Measurements from ENCODE around the gene DDX24.

The DDX24 gene

GRCh38 chr14:94036313-94037167 is 44.5 kb downstream of the DDX24 start:
- DNase-seq (ENCODE audit: low read depth): peak; percentile 79
- no peak overlapping the region for H3K4me3 ChIP-seq (ENCODE audit: low read length)
- peaks cover 2% of the 10 kb centered on the region for H3K9me3 ChIP-seq (ENCODE audit: control insufficient read depth, low read length)
- no peak overlapping the region for H3K9ac ChIP-seq (ENCODE audit: low read length)
- H3K4me1 ChIP-seq (ENCODE audit: control insufficient read depth, insufficient read depth, low read length): peaks cover 8% of the 10 kb centered on the region
- no peaks in the 10 kb centered on the region for H3K36me3 ChIP-seq (ENCODE audit: control insufficient read depth, insufficient read depth, low read length, severe bottlenecking)
- H3K27me3 ChIP-seq (replicated peaks; ENCODE audit: control insufficient read depth, insufficient read depth, low read length): no peaks in the 10 kb centered on the region

GRCh38 chr14:94034886-94035285 is 46.1 kb downstream of the DDX24 start:
- Histone ChIP-seq H3K27me3 (replicated peaks; ENCODE audit: control insufficient read depth, insufficient read depth, low read length) (no peaks in the 10 kb centered on the region), H3K4me1 (ENCODE audit: control insufficient read depth, insufficient read depth, low read length) (no peaks in the 10 kb centered on the region), H3K9me3 (ENCODE audit: control insufficient read depth, low read length) (peaks cover 2% of the 10 kb centered on the region), H3K9ac (ENCODE audit: low read length) (no peak overlapping the region), H3K4me3 (ENCODE audit: low read length) (no peak overlapping the region), H3K36me3 (ENCODE audit: control insufficient read depth, insufficient read depth, low read length, severe bottlenecking) (no peaks in the 10 kb centered on the region)
- DNase-seq (ENCODE audit: low read depth): no peak

DNA sequence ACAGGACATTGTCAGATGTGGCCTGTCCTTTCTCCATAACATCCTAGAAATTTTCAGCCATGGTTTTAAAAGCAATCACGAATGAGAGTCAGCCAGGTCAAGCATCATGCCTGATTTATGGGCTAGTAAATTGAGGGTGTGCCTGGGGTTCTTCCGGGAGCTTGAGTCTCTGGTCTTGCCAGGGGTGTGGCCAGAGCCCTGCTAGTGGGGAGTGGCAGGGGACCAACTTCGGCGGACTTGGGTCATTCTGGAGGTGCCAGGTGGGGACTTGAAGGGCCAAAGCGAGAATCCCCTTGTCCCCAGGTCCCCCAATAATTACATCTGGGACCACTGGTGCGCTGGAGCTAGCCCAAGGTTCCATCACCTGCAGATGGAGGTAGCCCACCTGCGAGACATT is 49.1 kb downstream of the DDX24 start:
- H3K4me1 ChIP-seq (ENCODE audit: control insufficient read depth, insufficient read depth, low read length): no peaks in the 10 kb centered on the region
- no peak overlapping the region for H3K4me3 ChIP-seq (ENCODE audit: low read length)
- no peak for DNase-seq (ENCODE audit: low read depth)
- no peaks in the 10 kb centered on the region for H3K36me3 ChIP-seq (ENCODE audit: control insufficient read depth, insufficient read depth, low read length, severe bottlenecking)
- no peaks in the 10 kb centered on the region for H3K27me3 ChIP-seq (replicated peaks; ENCODE audit: control insufficient read depth, insufficient read depth, low read length)
- peaks cover 2% of the 10 kb centered on the region for H3K9me3 ChIP-seq (ENCODE audit: control insufficient read depth, low read length)
- no peak overlapping the region for H3K9ac ChIP-seq (ENCODE audit: low read length)

DNA sequence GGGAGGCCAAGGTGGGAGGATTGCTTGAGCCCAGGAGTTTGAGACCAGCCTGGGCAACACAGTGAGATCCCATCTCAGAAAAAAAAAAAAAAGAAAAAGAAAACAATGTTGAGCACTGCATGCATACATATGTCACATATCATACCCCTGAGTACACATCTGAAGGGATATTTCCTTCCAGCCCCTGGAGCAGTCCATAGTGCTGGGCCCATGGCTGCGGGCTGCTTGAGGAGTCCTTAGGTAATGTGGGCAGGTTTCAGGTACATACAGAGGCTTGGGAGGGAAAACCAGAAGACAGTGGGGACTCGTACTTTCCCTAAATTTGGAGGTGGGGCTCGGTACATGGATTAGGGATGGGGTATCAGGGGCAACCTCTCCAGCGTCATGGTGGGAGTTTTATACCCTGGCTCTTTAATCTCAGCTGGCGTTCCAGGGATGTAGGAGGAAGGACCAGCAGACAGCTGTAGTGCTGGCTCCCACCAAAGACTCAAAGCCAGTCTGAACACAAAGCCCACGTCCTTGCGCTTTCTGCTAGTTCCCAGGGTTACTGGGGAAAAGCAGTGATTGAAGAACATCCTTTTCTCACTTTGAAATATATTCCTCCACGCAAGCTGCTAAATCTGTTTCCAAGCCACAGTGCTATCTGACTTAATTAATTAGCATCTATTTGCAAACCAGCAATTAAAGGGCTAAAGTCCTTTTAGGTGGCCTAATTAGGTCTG is 49.7 kb downstream of the DDX24 start:
- no peaks in the 10 kb centered on the region for H3K36me3 ChIP-seq (ENCODE audit: control insufficient read depth, insufficient read depth, low read length, severe bottlenecking)
- H3K9ac ChIP-seq (ENCODE audit: low read length): no peak overlapping the region
- H3K4me1 ChIP-seq (ENCODE audit: control insufficient read depth, insufficient read depth, low read length): no peaks in the 10 kb centered on the region
- H3K27me3 ChIP-seq (replicated peaks; ENCODE audit: control insufficient read depth, insufficient read depth, low read length): no peaks in the 10 kb centered on the region
- DNase-seq (ENCODE audit: low read depth): no peak
- peaks cover 2% of the 10 kb centered on the region for H3K9me3 ChIP-seq (ENCODE audit: control insufficient read depth, low read length)
- H3K4me3 ChIP-seq (ENCODE audit: low read length): no peak overlapping the region

DNA sequence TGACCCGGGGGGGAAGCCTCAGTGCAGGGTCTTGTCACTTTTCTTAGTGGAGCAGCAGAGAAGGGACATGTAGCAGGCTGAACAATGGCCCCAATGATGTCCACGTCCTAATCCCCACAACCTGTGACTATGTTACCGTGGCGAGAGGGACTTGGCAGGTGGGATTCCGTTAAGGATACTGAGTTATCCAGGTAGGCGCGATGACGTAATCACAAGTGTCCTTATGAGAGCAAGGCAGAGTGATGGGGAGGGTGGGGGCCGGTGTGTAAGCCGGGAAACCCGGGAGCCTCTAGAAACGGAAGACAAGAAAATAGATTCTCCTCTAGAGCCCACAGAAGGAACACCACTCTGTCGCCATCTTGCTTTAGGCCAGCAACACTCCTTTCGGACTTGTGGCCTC is 50.4 kb downstream of the DDX24 start:
- no peaks in the 10 kb centered on the region for H3K27me3 ChIP-seq (replicated peaks; ENCODE audit: control insufficient read depth, insufficient read depth, low read length)
- no peak overlapping the region for H3K4me3 ChIP-seq (ENCODE audit: low read length)
- H3K36me3 ChIP-seq (ENCODE audit: control insufficient read depth, insufficient read depth, low read length, severe bottlenecking): no peaks in the 10 kb centered on the region
- H3K4me1 ChIP-seq (ENCODE audit: control insufficient read depth, insufficient read depth, low read length): no peaks in the 10 kb centered on the region
- peaks cover 2% of the 10 kb centered on the region for H3K9me3 ChIP-seq (ENCODE audit: control insufficient read depth, low read length)
- H3K9ac ChIP-seq (ENCODE audit: low read length): no peak overlapping the region
- DNase-seq (ENCODE audit: low read depth): no peak

- Histone ChIP-seq H3K4me3 (ENCODE audit: low read length) (no peak overlapping the region), H3K4me1 (ENCODE audit: control insufficient read depth, insufficient read depth, low read length) (no peaks in the 10 kb centered on the region), H3K9ac (ENCODE audit: low read length) (no peak overlapping the region), H3K36me3 (ENCODE audit: control insufficient read depth, insufficient read depth, low read length, severe bottlenecking) (no peaks in the 10 kb centered on the region), H3K27me3 (replicated peaks; ENCODE audit: control insufficient read depth, insufficient read depth, low read length) (no peaks in the 10 kb centered on the region), H3K9me3 (ENCODE audit: control insufficient read depth, low read length) (peaks cover 2% of the 10 kb centered on the region)
- DNase-seq (ENCODE audit: low read depth): no peak
Measured at GRCh38 chr14:94029671-94030203, 51.3 kb downstream of the DDX24 start.

DNA sequence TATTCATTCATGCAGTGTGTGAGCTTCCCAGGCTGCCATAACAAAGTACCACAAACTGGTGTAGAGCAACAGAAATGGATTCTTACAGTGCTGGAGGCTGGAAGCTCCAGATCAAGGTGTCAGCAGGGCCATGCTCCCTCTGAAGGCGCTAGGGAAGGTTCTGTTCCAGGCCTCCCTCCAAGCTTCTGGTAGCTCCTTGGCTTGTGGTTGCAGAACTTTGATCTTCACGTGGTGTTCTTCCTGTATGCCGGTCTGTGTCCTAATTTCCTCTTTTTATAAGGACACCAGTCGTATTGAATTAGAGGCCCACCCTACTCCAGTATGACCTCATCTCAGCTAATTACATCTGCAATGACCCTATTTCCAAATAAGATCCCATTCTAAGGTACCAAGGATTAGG is 51.7 kb downstream of the DDX24 start:
- DNase-seq (ENCODE audit: low read depth): no peak
- Histone ChIP-seq H3K36me3 (ENCODE audit: control insufficient read depth, insufficient read depth, low read length, severe bottlenecking) (no peaks in the 10 kb centered on the region), H3K27me3 (replicated peaks; ENCODE audit: control insufficient read depth, insufficient read depth, low read length) (no peaks in the 10 kb centered on the region), H3K4me3 (ENCODE audit: low read length) (no peak overlapping the region), H3K4me1 (ENCODE audit: control insufficient read depth, insufficient read depth, low read length) (no peaks in the 10 kb centered on the region), H3K9me3 (ENCODE audit: control insufficient read depth, low read length) (no peaks in the 10 kb centered on the region), H3K9ac (ENCODE audit: low read length) (no peak overlapping the region)

DNA sequence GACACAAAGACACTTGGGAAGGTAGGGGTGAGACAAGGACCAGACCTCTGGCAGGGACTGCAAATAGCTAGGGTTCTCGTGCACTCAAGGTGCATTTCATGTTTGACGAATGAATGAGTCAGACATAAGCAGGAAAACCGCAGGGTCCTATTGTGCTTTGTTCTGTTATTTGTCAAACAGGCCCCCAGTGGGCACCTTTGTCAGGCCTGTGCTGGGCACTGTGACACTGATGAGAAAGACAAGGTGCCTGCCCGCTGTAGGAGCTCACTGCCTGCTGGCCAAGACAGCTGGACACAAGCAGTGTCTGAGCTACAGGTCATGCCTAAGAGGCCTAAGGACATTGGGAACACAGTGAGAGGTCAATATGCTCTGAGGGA is 52.6 kb downstream of the DDX24 start:
- no peak overlapping the region for H3K4me3 ChIP-seq (ENCODE audit: low read length)
- H3K36me3 ChIP-seq (ENCODE audit: control insufficient read depth, insufficient read depth, low read length, severe bottlenecking): no peaks in the 10 kb centered on the region
- no peaks in the 10 kb centered on the region for H3K4me1 ChIP-seq (ENCODE audit: control insufficient read depth, insufficient read depth, low read length)
- no peaks in the 10 kb centered on the region for H3K9me3 ChIP-seq (ENCODE audit: control insufficient read depth, low read length)
- DNase-seq (ENCODE audit: low read depth): no peak
- no peaks in the 10 kb centered on the region for H3K27me3 ChIP-seq (replicated peaks; ENCODE audit: control insufficient read depth, insufficient read depth, low read length)
- no peak overlapping the region for H3K9ac ChIP-seq (ENCODE audit: low read length)

DNA sequence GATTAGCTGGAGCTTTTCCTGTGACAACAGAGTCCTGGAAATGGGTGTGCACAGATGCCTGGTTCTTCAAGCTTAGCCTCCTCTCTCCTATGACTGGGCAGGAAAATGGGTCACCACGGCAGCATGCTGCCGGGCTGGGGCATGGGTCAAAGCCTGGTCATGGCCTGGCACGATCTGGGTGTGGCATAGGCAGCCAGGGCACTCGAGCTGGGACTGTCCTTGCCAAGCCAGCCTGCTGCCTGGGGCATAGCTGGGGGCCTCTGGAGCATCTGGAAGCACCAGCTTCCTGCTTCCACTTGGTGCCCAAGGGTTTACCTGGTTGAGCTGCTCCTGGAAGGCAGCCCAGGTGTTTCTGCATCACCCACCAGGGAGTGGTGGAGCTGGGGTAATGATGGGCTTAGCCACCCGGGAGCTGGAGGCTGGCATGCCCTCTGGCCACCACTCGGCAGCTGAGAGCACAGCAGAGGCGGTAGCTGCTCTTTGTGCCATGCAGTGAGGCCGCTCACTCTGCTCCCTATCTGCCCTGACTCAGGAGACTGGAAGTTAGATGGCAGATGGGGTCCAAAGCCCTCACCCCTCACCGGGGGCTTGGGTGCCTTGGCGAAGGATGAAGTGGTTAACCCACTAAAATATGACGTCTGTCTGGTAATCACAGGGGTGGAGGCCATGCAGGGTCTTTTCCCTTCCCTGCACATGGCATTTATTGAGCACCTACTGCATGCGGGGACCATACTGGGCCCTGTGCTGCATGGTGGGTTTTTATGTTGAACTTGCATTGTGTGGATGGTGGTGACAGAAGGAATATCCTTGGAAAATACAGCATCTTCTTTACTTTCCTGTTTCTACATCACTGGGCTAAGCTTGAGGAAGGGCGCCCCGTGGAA is 53.2 kb downstream of the DDX24 start:
- no peaks in the 10 kb centered on the region for H3K36me3 ChIP-seq (ENCODE audit: control insufficient read depth, insufficient read depth, low read length, severe bottlenecking)
- H3K9ac ChIP-seq (ENCODE audit: low read length): no peak overlapping the region
- no peaks in the 10 kb centered on the region for H3K9me3 ChIP-seq (ENCODE audit: control insufficient read depth, low read length)
- H3K27me3 ChIP-seq (replicated peaks; ENCODE audit: control insufficient read depth, insufficient read depth, low read length): no peaks in the 10 kb centered on the region
- no peak overlapping the region for H3K4me3 ChIP-seq (ENCODE audit: low read length)
- no peaks in the 10 kb centered on the region for H3K4me1 ChIP-seq (ENCODE audit: control insufficient read depth, insufficient read depth, low read length)
- no peak for DNase-seq (ENCODE audit: low read depth)

- no peak for DNase-seq (ENCODE audit: low read depth)
- no peaks in the 10 kb centered on the region for H3K27me3 ChIP-seq (replicated peaks; ENCODE audit: control insufficient read depth, insufficient read depth, low read length)
- H3K4me1 ChIP-seq (ENCODE audit: control insufficient read depth, insufficient read depth, low read length): no peaks in the 10 kb centered on the region
- no peaks in the 10 kb centered on the region for H3K36me3 ChIP-seq (ENCODE audit: control insufficient read depth, insufficient read depth, low read length, severe bottlenecking)
- no peak overlapping the region for H3K9ac ChIP-seq (ENCODE audit: low read length)
- no peaks in the 10 kb centered on the region for H3K9me3 ChIP-seq (ENCODE audit: control insufficient read depth, low read length)
- peak overlapping the region; percentile 73 for H3K4me3 ChIP-seq (ENCODE audit: low read length)
Measured at GRCh38 chr14:94026889-94027469, 54.0 kb downstream of the DDX24 start.

All from adipocyte (in vitro differentiated cells).